GM19035 (cell line): ENCODE results near the gene PPP1R15B.

Experiments used
- ATAC-seq: cut with Tn5 transposase; IDR thresholded peaks from one replicate; pipeline ENCODE4 v1.9.1; 2021; ENCODE audit not compliant: unreplicated experiment

Gene PPP1R15B

GRCh38 chr1:204402391-204402790 is 9.2 kb downstream of the PPP1R15B start:
- ATAC-seq, result no peak

- no peak for ATAC-seq
Observed at GRCh38 chr1:204401730-204402129, 9.9 kb downstream of the PPP1R15B start.

- no peak for ATAC-seq
Observed at GRCh38 chr1:204400882-204401510, 10.6 kb downstream of the PPP1R15B start.

- no peak for ATAC-seq
Observed at GRCh38 chr1:204398197-204399125, 13.2 kb downstream of the PPP1R15B start.

- no peak for ATAC-seq
Observed at GRCh38 chr1:204396015-204396583, 15.5 kb downstream of the PPP1R15B start.

- no peak for ATAC-seq
Observed at GRCh38 chr1:204391629-204392028, 20.0 kb downstream of the PPP1R15B start.

GRCh38 chr1:204390751-204391466 is 20.7 kb downstream of the PPP1R15B start:
- ATAC-seq, result no peak

GRCh38 chr1:204385727-204386126 is 25.9 kb downstream of the PPP1R15B start:
- ATAC-seq, result no peak

GRCh38 chr1:204384636-204385352 is 26.8 kb downstream of the PPP1R15B start:
- ATAC-seq, result no peak

GRCh38 chr1:204383163-204383904 is 28.3 kb downstream of the PPP1R15B start:
- ATAC-seq, result no peak

- no peak for ATAC-seq
Observed at GRCh38 chr1:204382714-204383083, 28.9 kb downstream of the PPP1R15B start.

- ATAC-seq, result no peak
Observed at GRCh38 chr1:204380293-204380831, 31.3 kb downstream of the PPP1R15B start.

GRCh38 chr1:204377800-204378668 is 33.6 kb downstream of the PPP1R15B start:
- ATAC-seq, result no peak

GRCh38 chr1:204376919-204377799 is 34.5 kb downstream of the PPP1R15B start:
- ATAC-seq, result no peak

- no peak for ATAC-seq
Observed at GRCh38 chr1:204376465-204376864, 35.2 kb downstream of the PPP1R15B start.

- ATAC-seq, result no peak
Observed at GRCh38 chr1:204373911-204374310, 37.7 kb downstream of the PPP1R15B start.

GRCh38 chr1:204370176-204370575 is 41.4 kb downstream of the PPP1R15B start:
- ATAC-seq, result no peak
